Stimulated activated effector memory CD8-positive, alpha-beta T cell treated with anti-CD3 and anti-CD28 coated beads, Interleukin-12 subunit alpha, Interleukin-12 subunit beta, amount 100 ng/mL, for 72 hours (primary cell): ENCODE data around the gene EID2.

Source experiments
- ATAC-seq: fragments of 150-1000 bp; cut with Tn5 transposase; 2 replicates; pipeline ENCODE4 v1.10.0; 2021
- DNase-seq, 2 donors: peaks; one replicate each; pipeline ENCODE4 v3.0.0; 2021 to 2022; ENCODE audit warnings: low spot score in 2 of 2
- H3K27ac Mint-ChIP-seq: one replicate; pipeline ENCODE4 v1.8.0; 2022; ENCODE audit warnings: mild to moderate bottlenecking, mixed read lengths
- H3K36me3 Mint-ChIP-seq: one replicate; pipeline ENCODE4 v1.8.0; 2022; ENCODE audit warnings: mild to moderate bottlenecking, mixed read lengths
- H3K4me1 Mint-ChIP-seq: one replicate; pipeline ENCODE4 v1.8.0; 2022; ENCODE audit warnings: mixed read lengths
- H3K4me3 Mint-ChIP-seq: one replicate; pipeline ENCODE4 v1.8.0; 2022; ENCODE audit warnings: mild to moderate bottlenecking, mixed read lengths
- H3K9me3 Mint-ChIP-seq: one replicate; pipeline ENCODE4 v1.8.0; 2022; ENCODE audit warnings: mixed read lengths

EID2 gene

GRCh38 chr19:39499932-39500331 lies 40.0 kb downstream of the EID2 start:
- peak overlapping the region; percentile 30 for H3K27ac Mint-ChIP-seq
- ATAC-seq (no peak), DNase-seq (no peak)
- H3K9me3 Mint-ChIP-seq: no peaks in the 10 kb centered on the region
- H3K36me3 Mint-ChIP-seq: peaks cover 7% of the 10 kb centered on the region
- peaks cover 38% of the 10 kb centered on the region for H3K4me1 Mint-ChIP-seq
- peak overlapping the region; percentile 48 for H3K4me3 Mint-ChIP-seq

- no peaks in the 10 kb centered on the region for H3K9me3 Mint-ChIP-seq
- H3K4me1 Mint-ChIP-seq: peaks cover 32% of the 10 kb centered on the region
- ATAC-seq: no peak
- H3K4me3 Mint-ChIP-seq: peak within 1 kb of the TSS; percentile 48
- no peak for DNase-seq
- peak within 1 kb of the TSS; percentile 30 for H3K27ac Mint-ChIP-seq
- H3K36me3 Mint-ChIP-seq: peaks cover 7% of the 10 kb centered on the region
Measured at GRCh38 chr19:39498798-39499642, 40.9 kb downstream of the EID2 start, which contains the start of gene DLL3. DLL3 (plus strand) TSS chr19:39498947; CDS start chr19:39498975, 28 bp downstream.

GRCh38 chr19:39497996-39498797 lies 41.8 kb downstream of the EID2 start:
- ATAC-seq: peak; percentile 55
- DNase-seq: no peak
- Mint-ChIP-seq H3K4me3 (peak overlapping the region; percentile 48), H3K27ac (no peak overlapping the region), H3K36me3 (peaks cover 2% of the 10 kb centered on the region), H3K9me3 (no peaks in the 10 kb centered on the region), H3K4me1 (peaks cover 24% of the 10 kb centered on the region)

GRCh38 chr19:39497701-39497995 lies 42.3 kb downstream of the EID2 start:
- H3K36me3 Mint-ChIP-seq: peaks cover 4% of the 10 kb centered on the region
- no peak for DNase-seq
- ATAC-seq: no peak
- peaks cover 21% of the 10 kb centered on the region for H3K4me1 Mint-ChIP-seq
- H3K9me3 Mint-ChIP-seq: no peaks in the 10 kb centered on the region
- peak overlapping the region; percentile 48 for H3K4me3 Mint-ChIP-seq
- no peak overlapping the region for H3K27ac Mint-ChIP-seq

GRCh38 chr19:39496063-39496462 lies 43.9 kb downstream of the EID2 start:
- DNase-seq: no peak
- no peak overlapping the region for H3K27ac Mint-ChIP-seq
- H3K36me3 Mint-ChIP-seq: peaks cover 18% of the 10 kb centered on the region
- peaks cover 21% of the 10 kb centered on the region for H3K4me1 Mint-ChIP-seq
- no peaks in the 10 kb centered on the region for H3K9me3 Mint-ChIP-seq
- ATAC-seq: no peak
- no peak overlapping the region for H3K4me3 Mint-ChIP-seq

GRCh38 chr19:39494661-39495060 lies 45.3 kb downstream of the EID2 start:
- Mint-ChIP-seq H3K9me3 (no peaks in the 10 kb centered on the region), H3K36me3 (peaks cover 32% of the 10 kb centered on the region), H3K27ac (no peak overlapping the region), H3K4me1 (peaks cover 17% of the 10 kb centered on the region), H3K4me3 (no peak overlapping the region)
- ATAC-seq (no peak), DNase-seq (no peak)

- no peaks in the 10 kb centered on the region for H3K9me3 Mint-ChIP-seq
- H3K4me3 Mint-ChIP-seq: no peak overlapping the region
- H3K36me3 Mint-ChIP-seq: peaks cover 51% of the 10 kb centered on the region
- no peak overlapping the region for H3K27ac Mint-ChIP-seq
- H3K4me1 Mint-ChIP-seq: peaks cover 6% of the 10 kb centered on the region
- no peak for ATAC-seq
- no peak for DNase-seq
Measured at GRCh38 chr19:39492788-39493187, 47.2 kb downstream of the EID2 start.

GRCh38 chr19:39492225-39492624 lies 47.7 kb downstream of the EID2 start:
- Mint-ChIP-seq H3K27ac (no peak overlapping the region), H3K4me3 (no peak overlapping the region), H3K36me3 (peaks cover 57% of the 10 kb centered on the region), H3K4me1 (peaks cover 6% of the 10 kb centered on the region), H3K9me3 (no peaks in the 10 kb centered on the region)
- DNase-seq (no peak), ATAC-seq (no peak)

- Mint-ChIP-seq H3K36me3 (peaks cover 80% of the 10 kb centered on the region), H3K4me1 (peaks cover 14% of the 10 kb centered on the region), H3K4me3 (no peak overlapping the region), H3K27ac (peak overlapping the region; percentile 20), H3K9me3 (no peaks in the 10 kb centered on the region)
- ATAC-seq: no peak
- no peak for DNase-seq
Measured at GRCh38 chr19:39489756-39490155, 50.2 kb downstream of the EID2 start.
